Stimulated activated CD4-positive, alpha-beta T cell treated with anti-CD3 and anti-CD28 coated beads, Interleukin-12 subunit alpha, Interleukin-12 subunit beta, amount 100 ng/mL, for 48 hours (primary cell): Measurements from ENCODE around the gene SLC9A9.
A peak's percentile ranks its signal among the peaks of the same experiment; 100 is the strongest.
"Not testable (repeated sequence)": the region's sequence is repeated elsewhere in the genome, so short reads cannot be mapped to it uniquely, and the experiment has no call there.

ENCODE experiments used
- DNase-seq, 3 donors: peaks; one replicate each; pipeline ENCODE4 v3.0.0-alpha.2; 2020; ENCODE audit warnings: low read depth in 2 of 3, low spot score in 1 of 3

Gene SLC9A9

DNA sequence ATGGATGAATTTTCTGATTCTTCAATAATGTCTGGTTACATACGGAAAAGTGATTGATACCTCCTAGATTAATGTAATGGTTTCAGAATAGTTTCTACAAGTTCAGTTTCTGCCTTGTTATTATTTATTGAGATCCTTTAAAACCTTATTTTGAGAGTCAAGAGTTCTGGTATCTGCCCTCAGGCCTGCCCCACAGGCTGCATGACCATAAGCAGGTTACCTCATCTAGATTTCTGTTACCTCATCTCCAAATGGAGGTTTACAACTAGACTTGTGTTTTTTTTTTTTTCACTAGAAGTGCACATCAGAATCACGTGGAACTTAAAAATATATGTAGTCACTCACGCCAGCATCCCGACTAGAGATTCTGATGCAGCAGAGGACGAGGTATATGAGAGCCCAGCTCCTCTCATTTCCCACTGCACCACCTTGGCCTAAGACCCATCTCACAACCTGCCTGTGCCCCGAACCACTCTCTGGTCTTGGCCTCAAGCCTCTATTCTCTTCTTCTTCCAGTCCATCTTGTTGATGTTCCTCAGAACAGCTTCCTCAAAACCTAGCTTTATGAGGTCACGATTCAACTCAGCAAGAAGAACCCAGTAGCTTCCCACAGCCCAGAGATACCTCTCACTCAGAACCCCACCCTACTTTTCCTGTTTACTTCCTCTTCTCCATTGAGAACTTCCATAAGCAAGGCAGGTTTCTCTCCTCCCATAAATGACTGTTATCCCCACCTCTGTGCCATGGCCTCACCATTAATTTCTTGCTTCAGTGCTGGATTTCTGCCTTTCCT, 375.3 kb downstream of the SLC9A9 start:
- no peak for DNase-seq

DNA sequence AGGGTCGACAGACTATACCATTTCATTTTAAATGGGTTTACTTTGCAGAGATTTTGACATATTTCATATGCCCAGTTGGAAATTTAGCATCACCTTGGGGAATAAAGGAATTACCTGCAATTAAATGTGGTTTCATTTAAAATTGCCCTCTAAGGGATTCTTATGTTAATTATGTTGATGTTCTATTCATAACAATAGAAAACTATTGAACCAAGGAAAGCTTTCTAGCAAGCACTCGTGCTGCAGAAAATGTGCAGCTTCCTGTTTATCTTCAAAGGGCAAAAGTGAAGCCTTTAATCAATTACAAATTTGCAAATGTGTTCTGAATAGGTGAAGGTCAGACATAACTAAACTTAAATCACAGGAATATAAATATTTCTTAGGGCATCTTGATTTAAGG, 376.6 kb downstream of the SLC9A9 start:
- no peak for DNase-seq

DNA sequence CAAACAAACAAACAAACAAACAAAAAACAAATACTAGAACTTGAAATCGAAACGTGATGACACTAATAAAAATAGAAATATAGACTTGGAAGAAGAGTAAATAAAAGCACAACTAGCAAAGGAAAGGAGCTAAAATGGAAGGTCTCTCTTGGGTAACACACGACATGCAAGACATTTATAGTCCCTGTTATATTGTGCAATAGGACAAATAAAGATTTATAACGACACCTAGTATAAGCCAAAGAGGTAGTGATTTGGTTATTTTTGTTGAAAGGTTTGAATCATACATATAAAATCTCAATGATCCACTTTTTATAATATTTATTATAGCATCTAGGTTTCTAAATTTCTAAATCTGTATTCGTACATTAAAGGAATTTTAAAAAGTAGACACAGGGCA, 379.1 kb downstream of the SLC9A9 start:
- DNase-seq, result no peak

DNA sequence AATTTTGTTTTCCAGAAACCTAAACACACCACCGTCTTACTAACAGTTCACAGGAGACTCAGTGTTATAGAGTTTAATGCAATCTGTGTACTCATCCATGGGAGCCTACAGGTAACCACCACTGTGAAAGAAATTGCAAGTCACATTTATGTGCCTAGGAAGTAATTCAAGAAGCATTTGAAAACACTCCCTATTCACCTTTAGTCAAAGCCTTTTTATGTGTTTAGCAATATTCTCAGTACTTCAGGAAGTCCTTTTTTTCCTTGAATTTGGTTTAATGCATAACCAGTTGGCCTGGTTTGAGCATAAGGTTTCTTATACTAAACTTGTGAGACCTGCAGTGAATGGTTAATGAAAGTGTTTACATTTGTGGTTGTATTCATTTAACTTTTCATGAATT, 382.6 kb downstream of the SLC9A9 start:
- no peak for DNase-seq

DNA sequence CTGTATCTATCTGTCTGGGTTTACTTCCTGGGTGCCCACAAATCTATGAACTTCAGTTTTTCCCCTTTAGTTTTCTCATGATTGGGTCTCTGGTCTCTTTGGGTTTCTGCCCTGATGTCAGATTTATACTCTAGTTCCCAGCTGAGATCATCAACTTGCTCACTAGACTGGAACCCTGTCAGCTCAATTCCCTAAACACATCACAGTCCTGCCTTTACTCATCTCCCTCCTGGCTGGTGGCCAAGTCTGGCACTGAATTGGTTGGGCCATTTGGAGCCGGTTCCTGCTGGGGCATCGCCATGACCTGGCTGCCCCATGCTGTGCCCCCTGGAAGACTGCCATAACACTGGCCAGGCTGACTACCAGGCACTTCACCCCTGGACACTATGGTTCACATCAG, 383.4 kb downstream of the SLC9A9 start:
- no peak for DNase-seq

DNA sequence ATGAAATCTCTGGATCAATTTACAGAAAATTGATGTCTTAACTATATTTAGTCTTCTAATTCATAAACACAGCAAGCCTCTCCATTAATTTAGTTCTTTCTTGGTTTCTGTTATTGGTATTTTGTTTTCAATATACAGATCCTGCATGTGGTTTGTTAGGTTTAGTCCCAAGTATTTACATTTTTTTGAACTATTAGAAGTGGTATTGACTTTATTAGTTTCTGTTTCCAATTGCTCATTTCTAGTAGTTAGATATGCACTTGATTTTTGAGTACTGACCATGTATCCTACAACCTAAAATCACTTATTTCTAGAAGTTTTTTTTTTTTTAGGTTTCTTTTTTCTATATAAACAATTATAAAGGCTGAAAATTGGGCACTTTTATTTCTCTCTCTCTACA, 392.8 kb downstream of the SLC9A9 start:
- no peak for DNase-seq

DNA sequence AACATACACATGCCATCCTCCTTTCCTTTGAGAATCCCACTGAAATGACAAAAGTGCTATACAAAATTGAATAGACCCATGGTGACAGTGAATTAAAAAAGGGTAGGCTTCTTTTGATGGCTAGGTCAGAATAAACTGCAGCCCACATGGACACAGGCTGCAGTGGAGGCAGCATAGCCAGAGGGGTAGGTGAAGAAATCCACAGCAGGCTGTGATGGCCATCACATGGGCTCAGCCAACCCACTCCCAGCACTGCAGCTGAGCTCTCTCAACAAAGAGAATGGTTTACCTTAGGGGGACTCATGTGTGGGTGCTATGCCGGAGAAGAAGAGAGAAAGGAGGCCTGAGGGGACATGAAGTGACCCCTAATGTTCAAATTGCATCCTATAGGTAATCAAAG, 397.6 kb downstream of the SLC9A9 start:
- DNase-seq, result no peak

DNA sequence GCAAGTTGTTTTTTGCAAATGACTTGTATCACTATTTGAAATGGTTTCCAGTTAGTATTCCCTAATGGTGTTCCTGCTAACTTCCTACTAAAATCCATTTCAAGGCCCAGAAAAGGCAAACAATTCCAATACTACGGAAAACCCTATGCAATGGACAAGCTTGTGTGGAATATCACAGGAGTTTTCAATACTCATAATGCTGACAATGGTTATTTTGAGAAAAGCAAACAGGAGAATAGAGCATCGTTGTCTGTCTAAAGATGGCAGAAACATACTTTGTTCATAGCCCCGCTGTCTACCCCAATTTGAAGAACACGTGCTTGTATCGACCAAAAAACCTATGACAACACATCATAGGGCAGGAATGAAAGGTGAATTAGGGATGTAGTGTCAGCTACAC, 400.8 kb downstream of the SLC9A9 start:
- no peak for DNase-seq

DNA sequence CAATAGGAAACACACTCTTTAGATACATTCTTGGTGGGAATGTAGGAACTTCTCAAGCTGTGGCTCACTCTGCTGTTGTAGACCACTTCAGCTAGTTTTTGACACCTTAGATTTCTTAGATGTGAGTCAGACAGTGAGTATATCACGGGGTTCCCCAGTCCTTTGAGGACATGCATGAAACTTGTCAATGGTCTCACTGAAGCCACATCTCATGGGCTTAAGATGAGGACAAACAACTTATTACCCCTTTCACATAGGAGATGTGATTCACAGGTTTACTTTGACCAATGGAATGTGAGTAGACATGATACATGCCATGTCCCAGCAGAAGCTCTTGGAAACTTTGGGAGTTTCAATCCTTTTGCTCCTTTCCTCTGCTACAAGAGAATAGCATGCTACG, 403.1 kb downstream of the SLC9A9 start:
- no peak for DNase-seq

DNA sequence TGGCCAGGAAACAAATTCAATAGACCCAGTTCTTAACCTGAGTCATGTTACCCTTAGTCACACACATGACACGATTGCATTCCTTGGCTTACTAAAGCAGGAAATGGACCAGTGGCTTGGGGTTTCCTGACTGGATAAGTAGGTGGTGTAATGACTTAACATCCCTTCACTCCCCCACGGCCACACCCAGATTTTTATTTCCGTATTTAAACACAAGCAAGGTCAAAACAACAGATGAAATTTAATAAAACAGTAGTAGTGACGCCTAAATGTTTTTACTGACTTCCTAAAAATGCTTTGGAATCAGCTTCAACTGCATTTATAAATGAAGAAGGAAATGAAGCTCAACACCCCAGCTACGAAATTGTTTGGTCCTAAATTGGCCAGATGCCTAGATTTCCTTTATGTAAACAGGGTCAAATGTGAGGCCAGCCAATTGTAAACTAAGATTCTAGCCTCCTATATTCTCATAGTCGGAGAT, 404.4 kb downstream of the SLC9A9 start:
- peak in 2 of 3 donors; percentile 22 to 24 for DNase-seq

DNA sequence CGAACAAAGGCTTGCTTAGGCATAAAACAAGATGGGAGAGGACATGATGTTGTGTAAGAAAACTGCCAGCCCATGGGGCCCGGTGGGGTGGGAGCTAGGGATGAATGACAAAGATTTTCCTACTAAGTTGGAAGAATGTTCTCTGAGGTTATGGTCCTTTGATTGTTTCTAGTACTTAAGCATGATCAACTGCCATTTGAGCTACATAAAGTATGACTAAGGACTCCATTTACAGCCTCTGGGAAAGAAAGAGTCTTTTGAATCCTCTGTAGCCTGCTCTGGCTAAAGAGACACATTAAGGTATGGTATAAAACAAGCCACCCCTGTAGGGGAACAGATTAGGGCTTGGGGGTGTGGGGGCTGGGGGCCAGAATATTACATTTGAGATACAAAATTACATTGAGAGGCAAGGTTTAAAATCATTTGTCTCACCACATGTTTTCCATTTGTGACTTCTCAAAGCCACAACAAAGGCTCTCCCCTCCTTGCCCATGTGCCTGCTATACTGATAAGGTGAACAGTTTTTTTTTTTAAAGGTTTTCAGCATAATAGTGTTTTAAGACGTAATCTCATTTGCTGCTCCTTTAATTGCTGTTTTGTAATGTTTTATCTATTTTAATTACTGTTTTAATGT, 405.3 kb downstream of the SLC9A9 start:
- DNase-seq, result no peak

DNA sequence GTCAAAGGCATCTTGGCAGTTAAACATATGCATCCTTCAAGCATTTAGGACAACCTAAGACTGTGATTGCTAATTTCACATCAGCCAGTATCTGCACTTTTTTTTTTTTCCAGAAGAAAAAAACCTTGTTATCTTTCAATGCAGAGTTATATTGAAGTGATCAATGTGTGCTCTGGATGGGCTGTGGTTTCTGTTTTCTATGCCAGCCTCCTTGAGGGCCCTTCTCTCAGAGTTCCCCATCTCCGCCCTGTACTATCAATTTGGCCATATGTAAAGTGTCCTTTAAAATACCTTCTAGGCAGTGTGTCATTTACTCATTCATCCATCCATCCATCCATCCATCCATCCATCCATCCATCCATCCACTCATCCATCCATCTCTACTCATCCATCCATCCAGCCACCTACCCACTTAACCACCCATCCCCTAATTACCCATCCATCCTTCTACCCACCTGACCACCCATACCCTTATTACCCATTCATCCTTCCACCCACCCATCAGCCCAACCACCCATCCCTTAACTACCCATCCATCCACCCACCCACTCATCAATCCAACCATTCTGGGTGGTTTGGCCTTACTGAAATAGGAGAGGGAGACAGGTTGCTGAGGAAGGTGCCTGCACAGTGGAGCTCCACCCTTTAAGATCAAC, 406.6 kb downstream of the SLC9A9 start:
- no peak for DNase-seq

DNA sequence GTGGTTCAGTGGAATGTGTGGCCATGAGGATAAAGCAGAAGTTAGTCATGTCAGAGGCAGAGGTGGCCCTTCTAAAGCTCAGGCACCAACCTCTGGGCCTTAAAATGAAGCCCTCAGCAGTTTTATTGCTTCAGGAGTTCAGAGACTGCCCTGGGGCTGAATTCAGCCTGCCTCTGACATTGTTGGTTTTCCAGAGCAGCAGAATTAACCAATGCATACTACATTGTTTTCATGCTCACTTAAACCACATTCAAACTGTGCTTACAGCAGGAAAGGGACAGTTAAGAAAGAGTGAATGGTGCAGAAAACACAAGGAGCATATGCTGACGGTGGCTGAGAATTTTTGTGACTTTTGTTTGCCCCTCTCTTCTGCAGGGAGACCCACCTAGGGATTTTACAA, 408.5 kb downstream of the SLC9A9 start:
- DNase-seq, result no peak

DNA sequence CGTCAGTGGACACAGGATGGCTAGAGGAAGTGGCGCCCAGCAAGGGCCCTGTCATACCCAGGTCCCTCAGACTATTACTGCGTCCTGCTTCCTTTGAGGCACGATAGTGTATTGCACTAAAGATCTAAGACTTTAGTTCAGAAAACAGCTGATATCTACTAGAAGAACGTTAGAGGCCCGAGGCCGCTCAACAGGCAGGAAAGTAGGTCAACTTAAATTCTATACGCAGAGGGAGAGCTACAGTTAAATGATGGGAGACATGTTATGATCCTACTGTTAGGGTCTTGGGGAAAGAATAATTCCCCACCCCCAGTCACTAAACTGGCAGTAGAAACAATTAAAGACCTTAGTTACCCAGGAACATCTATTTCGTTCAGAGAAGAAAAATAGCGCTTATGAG, 410.9 kb downstream of the SLC9A9 start:
- no peak for DNase-seq

DNA sequence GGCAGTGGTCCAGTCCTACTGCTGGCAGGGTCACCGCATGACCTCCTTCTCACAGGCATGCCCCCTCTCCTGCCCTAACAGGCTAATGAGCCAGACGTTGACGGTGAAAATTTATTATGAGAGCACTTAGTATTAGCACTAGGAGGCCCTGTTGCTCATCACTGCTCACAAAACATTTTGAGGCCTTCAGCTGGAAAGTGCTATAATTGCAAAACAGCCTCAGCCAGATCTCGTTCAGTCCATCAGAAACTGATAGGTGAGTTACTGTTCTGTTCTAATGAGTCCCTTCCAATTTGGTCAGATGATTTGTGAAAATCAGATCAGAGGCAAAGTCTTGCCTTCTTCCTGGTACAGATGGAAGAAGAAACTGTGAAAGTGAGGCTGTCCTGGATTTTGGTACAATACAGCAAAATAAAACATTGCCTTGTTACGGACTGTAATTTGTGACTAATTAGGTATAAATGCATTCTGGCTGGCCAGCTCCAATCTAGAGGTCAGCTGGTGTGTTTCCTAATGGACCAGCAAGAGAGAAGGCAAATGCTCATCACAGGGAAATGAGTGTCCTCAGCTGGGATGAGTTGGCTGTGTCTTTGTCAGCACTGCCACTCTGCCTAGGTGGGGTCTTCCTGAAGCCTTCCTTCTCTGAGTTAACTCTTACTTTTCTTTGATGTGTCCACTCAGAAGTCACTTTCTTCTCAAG, 411.9 kb downstream of the SLC9A9 start:
- no peak for DNase-seq

DNA sequence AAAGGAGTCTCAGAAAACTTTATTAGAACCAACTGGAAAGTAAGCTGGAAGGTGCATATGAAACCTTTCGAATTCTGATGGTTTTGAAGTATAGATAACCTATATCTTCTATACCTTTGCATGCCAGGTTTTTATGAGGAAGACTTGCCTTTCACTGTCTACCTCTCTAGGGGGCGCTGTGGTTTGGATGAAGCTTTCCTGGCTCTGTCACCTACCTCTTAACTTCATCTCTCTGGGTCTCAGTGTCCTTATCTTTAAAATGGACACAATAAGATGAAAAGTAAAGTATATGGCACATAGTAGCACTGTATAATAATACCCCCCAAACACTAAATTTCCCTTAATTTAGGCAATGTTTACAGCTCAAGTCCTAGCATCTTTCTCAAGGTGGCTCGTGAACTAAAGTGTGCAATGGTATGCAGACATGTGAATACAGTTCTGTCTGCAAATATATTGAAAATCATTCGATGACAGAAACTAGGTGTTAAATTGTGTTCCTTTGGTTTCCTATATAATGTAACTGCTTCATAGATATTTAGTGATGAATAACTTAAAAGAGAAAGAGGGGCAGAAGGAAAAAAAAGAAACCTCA, 414.4 kb downstream of the SLC9A9 start:
- peak in 2 of 3 donors; percentile 12 to 47 for DNase-seq

DNA sequence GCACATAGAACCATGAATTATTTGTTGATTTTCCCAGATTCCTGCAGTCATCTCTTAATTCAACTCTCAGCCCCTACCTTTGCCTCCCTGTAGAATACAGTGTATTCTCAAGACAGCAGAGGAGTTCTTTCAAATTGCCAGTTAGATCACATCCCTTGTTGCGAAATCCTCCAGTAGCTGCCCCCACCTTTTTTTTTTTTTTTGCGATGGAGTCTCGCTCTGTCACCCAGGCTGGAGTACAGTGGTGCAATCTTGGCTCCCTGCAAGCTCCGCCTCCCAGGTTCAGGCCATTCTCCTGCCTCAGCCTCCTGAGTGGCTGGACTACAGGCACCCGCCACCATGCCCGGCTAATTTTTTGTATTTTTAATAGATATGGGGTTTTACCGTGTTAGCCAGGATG, 417.0 kb downstream of the SLC9A9 start:
- not testable (repeated sequence) for DNase-seq

DNA sequence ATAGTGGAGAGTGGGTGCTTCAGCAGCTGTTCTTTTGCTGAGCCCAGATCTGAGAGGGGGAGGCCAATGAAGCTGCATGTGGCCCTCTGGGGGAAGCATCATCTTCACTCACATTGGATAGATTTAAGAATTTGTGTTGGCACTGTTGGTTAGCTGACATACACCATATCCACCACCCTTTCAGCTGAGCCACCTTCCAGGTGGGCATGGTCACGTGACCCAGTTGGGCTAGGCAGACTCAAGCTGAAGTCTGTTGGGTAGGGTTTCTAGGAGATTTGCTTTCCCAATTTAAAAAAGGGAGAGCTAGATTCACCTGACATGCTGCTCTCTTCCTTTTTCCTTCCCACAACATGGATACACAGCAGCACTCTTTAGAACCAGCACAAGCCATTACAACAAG, 417.7 kb downstream of the SLC9A9 start:
- DNase-seq, result no peak

DNA sequence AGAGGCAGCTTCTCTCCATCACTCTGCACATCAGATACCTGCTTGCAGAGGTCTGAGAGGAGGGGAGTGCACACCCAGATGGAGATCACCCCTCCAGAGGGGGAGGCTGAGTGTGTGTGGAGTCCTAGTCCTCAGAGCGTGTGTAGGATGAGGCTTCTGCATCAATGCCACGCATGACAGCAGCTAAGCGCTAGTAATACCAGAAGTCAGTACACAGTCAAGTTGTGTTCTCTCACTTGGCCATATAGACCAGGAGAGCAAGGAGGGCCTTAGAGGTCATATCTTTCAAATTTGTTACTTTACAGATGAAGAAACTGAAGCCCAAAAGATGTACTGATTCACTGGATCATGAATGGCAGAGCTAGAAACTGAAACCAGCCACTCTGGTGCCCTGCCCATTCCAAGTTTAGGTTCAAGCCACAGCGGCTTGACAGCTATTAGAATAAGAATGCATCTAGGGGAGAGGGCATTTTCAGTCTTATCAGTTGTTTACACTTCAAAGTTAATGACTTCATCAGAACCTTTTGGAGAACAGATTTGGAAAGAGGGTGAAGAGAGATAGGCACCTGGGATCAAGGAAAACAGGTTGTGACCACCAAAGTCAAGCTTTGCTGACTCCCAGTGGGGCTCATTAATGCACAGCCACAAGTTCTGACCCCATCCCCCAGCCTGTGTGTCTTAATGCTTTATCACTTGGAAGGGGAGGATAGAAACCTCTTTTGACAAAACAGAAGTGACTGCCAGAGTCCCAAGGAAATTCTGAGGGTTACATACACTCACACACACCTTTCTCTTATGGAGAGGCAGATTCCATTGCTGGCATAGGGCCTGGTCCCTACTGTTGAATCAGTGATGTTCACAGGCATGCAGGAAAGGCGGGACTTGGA, 418.4 kb downstream of the SLC9A9 start:
- no peak for DNase-seq

DNA sequence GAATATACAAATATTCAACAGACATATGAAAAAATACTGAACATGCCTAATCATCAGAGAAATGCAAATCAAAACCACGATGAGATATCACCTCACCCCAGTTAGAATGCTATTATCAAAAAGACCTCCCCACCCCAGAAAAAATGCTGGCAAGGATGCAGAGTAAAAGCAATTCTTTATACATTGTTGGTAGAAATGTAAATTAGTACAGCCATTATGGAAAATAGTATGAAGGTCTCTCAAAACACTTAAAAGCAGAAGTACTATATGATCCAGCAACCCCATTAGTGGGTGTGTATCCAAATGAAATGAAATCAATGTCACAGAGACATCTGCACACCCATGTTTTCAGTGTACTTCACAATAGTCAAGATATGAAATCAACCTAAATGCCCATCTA, 420.0 kb downstream of the SLC9A9 start:
- no peak for DNase-seq
